A673 (cell line): ENCODE data around the gene PELI3. TPM values are rescaled to one million over a fixed set of nuclear protein-coding genes. Genes with fewer than 3 reads are reported as not detected.

Experiments used
- BruUV-seq: library from RNA; stranded (reverse); fragments of 400-500 nt; replicated peaks from 2 replicates; lab custom pipeline; 2021; lab: Mats Ljungman, UMichigan
- CTCF ChIA-PET: fragments of 300-600 bp; sonication (Branson Sonifier 250); formaldehyde crosslinking; loops from one replicate; lab custom pipeline; 2022; ENCODE audit warnings: antibody characterized with exemption; lab: Charles Lee
- POLR2A ChIA-PET: fragments of 300-600 bp; sonication (Branson Sonifier 250); formaldehyde crosslinking; loops from one replicate; lab custom pipeline; 2022; ENCODE audit warnings: antibody characterized with exemption; ENCODE audit not compliant: low non-redundant PET; lab: Charles Lee
- DNase-seq: peaks from one replicate; pipeline ENCODE4 v3.0.0-alpha.2; 2015; ENCODE audit warnings: low spot score
- H3K27ac ChIP-seq: fragments of 200-600 bp; sonication (generic); 2 replicates; pipeline ENCODE4 v1.5.1; 2016; ENCODE audit warnings: mixed run types, low read depth, mild to moderate bottlenecking, mixed read lengths, antibody characterized with exemption, low read length; ENCODE audit not compliant: poor library complexity, severe bottlenecking
- H3K27me3 ChIP-seq: fragments of 200-600 bp; sonication (generic); replicated peaks from 2 replicates; pipeline ENCODE4 v1.6.1; 2017; ENCODE audit warnings: mixed run types, low read depth, mild to moderate bottlenecking, mixed read lengths, antibody characterized with exemption, low read length; ENCODE audit not compliant: insufficient read depth, poor library complexity
- H3K36me3 ChIP-seq: fragments of 200-600 bp; sonication (generic); 2 replicates; pipeline ENCODE4 v1.6.1; 2016; ENCODE audit warnings: mixed run types, mild to moderate bottlenecking, mixed read lengths, antibody characterized with exemption, low read length; ENCODE audit not compliant: insufficient read depth, poor library complexity, severe bottlenecking
- H3K4me1 ChIP-seq: fragments of 200-600 bp; sonication (generic); 2 replicates; pipeline ENCODE4 v1.6.1; 2017; ENCODE audit warnings: mixed run types, mild to moderate bottlenecking, mixed read lengths, antibody characterized with exemption, low read length; ENCODE audit not compliant: insufficient read depth, poor library complexity, severe bottlenecking
- H3K4me3 ChIP-seq: fragments of 200-600 bp; sonication (generic); 2 replicates; pipeline ENCODE4 v1.5.1; 2016; ENCODE audit warnings: low read depth, mixed run types, mild to moderate bottlenecking, mixed read lengths, low read length; ENCODE audit not compliant: poor library complexity, severe bottlenecking
- H3K9me3 ChIP-seq: fragments of 200-600 bp; sonication (generic); 2 replicates; pipeline ENCODE4 v1.6.1; 2016; ENCODE audit warnings: mixed run types, low read depth, mild to moderate bottlenecking, mixed read lengths, antibody characterized with exemption, low read length; ENCODE audit not compliant: poor library complexity, severe bottlenecking
- EZH2 ChIP-seq: fragments of 200-600 bp; sonication (generic); IDR thresholded peaks from 2 replicates; pipeline ENCODE4 v1.6.1; 2017; ENCODE audit warnings: borderline replicate concordance, low read depth, mild to moderate bottlenecking, mixed read lengths, antibody characterized with exemption, low read length; ENCODE audit not compliant: poor library complexity, severe bottlenecking
- intact Hi-C: fragments of 100-400 bp; cut with micrococcal nuclease; formaldehyde crosslinking; loops from one replicate; pipeline ENCODE4 v1.10.0; 2022; ENCODE audit not compliant: unreplicated experiment
- total RNA-seq: library from RNA; stranded (reverse); gene quantifications from 2 replicates; pipeline ENCODE4 v1.2.3, GENCODE V29; 2021
- TF ChIP-seq, protein P1 (sequence below): fragments of 300-800, 200-600 bp; sonication (generic); conservative IDR thresholded peaks from 2 replicates; pipeline ENCODE4 v1.5.1; 2017; ENCODE audit warnings: low read depth, mild to moderate bottlenecking, antibody characterized with exemption, low read length, moderate library complexity, mixed read lengths

The PELI3 gene
- total RNA-seq, 1 experiment from 2014 or later = 15.4 TPM

DNA sequence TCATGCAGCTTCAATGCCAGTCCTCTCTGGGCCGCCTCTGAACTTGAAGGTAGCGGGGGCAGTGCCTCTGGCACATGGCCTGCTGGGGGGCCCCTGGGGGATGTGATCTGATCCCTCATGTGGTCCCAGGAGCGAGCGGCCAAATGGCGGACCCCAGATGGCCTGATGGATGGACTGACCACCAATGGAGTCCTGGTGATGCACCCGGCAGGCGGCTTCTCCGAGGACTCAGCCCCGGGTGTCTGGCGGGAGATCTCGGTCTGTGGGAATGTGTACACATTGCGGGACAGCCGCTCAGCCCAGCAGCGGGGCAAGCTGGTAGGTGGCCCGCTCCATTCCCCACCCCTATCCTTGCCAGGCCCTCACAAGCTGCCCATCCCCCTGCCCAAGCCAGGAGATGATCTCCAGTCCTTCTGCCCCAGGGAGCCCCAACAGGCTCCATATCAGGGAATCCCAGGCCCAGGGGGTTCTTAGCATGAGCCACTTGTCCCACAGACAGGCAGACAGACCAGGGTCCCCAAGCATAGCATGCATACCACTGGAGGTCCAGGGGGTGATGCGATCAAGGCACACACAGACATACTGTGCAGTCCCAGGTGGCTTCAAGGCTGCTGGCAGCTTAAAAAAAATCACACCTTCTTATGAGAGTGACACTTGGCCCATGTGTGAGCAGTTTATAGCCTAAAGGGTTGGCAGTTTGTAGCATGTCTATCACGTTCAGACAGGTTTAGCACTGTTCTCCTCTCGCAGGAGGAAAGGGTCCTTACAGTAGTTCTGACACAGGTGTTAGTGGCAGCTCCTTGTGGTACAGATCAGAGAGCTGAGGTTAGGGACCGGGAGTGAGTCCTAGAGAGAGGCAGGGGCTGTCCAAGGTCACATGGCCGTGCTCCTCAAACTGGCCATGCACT is 7.2 kb downstream of the PELI3 start:
- intact Hi-C loops = no loop called here
- no TSS peak for BruUV-seq
- H3K27me3 ChIP-seq = no peaks in the 10 kb centered on the region
- CTCF ChIA-PET = no interaction called here
- TF ChIP-seq, protein P1, sequence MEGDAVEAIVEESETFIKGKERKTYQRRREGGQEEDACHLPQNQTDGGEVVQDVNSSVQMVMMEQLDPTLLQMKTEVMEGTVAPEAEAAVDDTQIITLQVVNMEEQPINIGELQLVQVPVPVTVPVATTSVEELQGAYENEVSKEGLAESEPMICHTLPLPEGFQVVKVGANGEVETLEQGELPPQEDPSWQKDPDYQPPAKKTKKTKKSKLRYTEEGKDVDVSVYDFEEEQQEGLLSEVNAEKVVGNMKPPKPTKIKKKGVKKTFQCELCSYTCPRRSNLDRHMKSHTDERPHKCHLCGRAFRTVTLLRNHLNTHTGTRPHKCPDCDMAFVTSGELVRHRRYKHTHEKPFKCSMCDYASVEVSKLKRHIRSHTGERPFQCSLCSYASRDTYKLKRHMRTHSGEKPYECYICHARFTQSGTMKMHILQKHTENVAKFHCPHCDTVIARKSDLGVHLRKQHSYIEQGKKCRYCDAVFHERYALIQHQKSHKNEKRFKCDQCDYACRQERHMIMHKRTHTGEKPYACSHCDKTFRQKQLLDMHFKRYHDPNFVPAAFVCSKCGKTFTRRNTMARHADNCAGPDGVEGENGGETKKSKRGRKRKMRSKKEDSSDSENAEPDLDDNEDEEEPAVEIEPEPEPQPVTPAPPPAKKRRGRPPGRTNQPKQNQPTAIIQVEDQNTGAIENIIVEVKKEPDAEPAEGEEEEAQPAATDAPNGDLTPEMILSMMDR = no peak
- no peak for TF ChIP-seq EZH2
- peaks cover 17% of the 10 kb centered on the region for H3K36me3 ChIP-seq
- H3K27ac ChIP-seq = no peak overlapping the region
- DNase-seq = no peak
- no peaks in the 10 kb centered on the region for H3K9me3 ChIP-seq
- POLR2A ChIA-PET = no interaction called here
- H3K4me1 ChIP-seq = no peaks in the 10 kb centered on the region
- H3K4me3 ChIP-seq = no peak overlapping the region

DNA sequence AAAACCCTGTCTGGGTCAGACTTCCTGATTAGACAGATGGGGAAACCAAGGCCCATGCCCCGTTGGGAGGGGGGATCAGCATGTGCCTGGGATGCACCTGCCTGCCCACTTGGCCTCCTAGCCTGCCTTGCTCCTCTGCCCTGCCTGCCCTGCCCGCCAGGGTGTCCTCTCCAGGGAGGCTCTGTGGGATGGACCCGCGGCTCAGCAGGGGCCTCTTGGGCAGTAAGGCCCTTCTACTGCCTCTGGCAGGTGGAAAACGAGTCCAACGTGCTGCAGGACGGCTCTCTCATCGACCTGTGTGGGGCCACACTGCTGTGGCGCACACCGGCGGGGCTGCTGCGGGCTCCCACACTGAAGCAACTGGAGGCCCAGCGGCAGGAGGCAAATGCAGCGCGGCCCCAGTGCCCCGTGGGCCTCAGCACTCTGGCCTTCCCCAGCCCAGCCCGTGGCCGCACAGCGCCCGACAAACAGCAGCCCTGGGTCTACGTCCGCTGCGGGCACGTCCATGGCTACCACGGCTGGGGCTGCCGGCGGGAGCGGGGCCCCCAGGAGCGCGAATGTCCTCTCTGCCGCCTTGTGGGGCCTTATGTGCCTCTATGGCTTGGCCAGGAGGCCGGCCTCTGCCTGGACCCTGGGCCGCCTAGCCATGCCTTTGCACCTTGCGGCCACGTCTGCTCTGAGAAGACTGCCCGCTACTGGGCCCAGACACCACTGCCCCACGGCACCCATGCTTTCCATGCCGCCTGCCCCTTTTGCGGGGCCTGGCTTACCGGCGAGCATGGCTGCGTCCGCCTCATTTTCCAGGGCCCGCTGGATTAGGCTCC is 8.9 kb downstream of the PELI3 start:
- TF ChIP-seq, protein P1 = no peak
- no peak for TF ChIP-seq EZH2
- no peak overlapping the region for H3K27ac ChIP-seq
- H3K4me1 ChIP-seq = no peaks in the 10 kb centered on the region
- CTCF ChIA-PET = no interaction called here
- POLR2A ChIA-PET = no interaction called here
- no peak for DNase-seq
- no TSS peak for BruUV-seq
- intact Hi-C loops = no loop called here
- no peak overlapping the region for H3K4me3 ChIP-seq
- no peaks in the 10 kb centered on the region for H3K27me3 ChIP-seq
- no peaks in the 10 kb centered on the region for H3K9me3 ChIP-seq
- peaks cover 17% of the 10 kb centered on the region for H3K36me3 ChIP-seq

DNA sequence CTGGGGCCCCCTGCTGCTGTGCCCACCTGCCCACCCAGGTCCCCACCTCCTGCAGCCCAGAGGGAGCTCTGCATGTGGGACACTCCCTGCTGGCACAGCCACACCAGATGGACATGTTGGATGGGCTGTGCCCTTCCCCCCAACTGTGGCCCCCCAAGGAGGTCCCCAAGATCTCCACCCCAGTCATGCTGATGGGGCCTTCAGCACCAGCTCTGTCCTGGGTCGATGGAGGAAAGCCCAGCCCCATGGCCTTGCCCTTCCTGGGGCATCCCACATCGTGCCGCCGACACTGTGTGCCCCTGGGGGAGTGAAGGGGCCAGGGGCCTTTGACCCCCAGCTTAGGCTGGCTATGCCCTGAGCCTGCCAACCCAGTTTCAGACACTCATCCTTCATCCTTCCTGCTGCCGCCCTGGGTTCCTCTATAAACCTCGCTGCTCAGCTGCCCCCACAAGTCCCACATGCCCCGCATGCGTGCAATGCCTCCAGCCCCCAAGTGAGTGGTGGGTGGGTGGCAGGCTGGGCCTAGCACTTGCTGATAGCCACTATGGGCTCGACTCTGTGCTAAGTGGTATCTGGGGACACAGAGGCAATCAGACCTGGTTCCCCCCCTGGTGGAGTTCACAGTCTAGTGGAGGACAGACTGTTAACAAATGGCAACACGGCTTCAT is 9.6 kb downstream of the PELI3 start:
- CTCF ChIA-PET = no interaction called here
- no peak overlapping the region for H3K27ac ChIP-seq

More for the DNA sequence above, 9.6 kb downstream of the PELI3 start:
- Histone ChIP-seq H3K9me3 (no peaks in the 10 kb centered on the region), H3K4me1 (no peaks in the 10 kb centered on the region), H3K27me3 (no peaks in the 10 kb centered on the region), H3K36me3 (peaks cover 17% of the 10 kb centered on the region), H3K4me3 (no peak overlapping the region)
- POLR2A ChIA-PET = interaction anchor here (0.5 kb wide), 1 partner anchor 10 kb away, joined by 8 read pairs; the partner anchor contains the start of gene PELI3
- no peak for DNase-seq
- intact Hi-C loops = no loop called here
- no peak for TF ChIP-seq EZH2
- TF ChIP-seq, protein P1 = no peak
- no TSS peak for BruUV-seq
